NCI-H2029 treated with DMSO at 0.1 percent for 48 hours (cell line): Measurements from ENCODE around the gene RHOH.

Source experiments
- DNase-seq: peaks from one replicate; lab custom pipeline; 2025; lab: John Stamatoyannopoulos, UW

RHOH gene

GRCh38 chr4:40238008-40238699 is 41.3 kb downstream of the RHOH start:
- no peak for DNase-seq

DNA sequence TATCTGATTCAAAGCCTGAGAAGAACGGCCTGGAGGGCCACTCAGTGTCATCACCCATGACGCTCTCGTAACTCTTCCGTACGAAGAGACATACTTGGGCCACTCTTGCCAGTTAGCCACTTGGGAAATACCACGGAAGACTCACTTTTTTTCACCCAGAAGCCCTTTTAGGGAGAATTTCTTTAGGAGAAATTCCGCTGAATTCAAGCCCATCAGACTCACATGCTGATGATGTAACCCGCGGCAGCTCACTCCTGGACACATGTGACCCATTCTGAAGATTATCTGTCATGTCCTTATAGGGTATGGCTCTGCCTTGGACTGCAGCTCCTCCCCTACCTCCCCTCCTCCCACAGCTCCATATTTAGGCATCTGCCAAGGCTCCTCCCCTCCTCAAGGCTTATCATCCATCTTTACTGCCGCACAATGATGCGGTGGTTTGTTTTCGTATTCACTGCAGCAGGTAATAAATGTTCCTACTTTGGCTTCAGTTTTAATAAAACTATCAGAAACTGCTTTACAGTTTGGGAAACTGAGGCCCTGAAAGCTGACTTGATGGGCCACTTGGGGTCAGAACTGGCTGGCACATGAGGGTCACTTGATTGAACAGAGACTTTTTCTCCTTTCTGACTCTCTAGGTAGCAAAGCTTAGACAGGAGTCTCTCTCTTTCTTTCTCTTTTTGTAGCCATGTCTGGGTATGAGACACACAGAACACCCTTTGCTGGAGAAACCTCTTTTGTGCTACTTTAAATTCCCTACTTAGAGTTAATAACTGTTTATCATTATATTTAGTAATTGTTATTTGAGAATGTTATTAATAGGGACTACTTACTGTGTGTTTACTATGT is 42.1 kb downstream of the RHOH start:
- DNase-seq: no peak

DNA sequence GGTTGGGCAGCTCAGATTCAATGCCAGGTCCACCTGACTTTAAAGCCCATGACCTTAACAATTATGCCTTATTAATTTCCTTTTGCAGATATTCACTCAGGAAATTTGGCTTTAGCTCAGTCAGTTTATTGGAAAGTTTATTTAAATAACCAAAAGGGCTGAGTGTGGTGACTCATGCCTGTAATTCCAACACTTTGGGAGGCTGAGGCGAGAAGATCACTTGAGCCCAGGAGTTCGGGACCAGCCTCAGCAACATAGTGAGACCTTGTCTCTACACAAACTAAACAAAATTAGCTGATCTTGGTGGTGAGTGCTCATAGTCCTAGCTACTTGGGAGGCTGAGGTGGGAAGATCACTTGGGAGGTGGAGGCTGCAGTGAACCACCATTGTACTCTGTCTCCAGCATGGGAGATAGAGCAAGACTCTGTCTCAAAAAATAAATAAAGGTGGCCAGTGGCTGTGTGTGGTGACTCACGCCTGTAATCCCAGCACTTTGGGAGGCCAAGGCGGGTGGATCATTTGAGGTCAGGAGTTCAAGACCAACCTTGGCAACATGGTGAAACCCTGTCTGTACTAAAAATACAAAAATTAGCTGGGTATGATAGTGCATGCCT is 43.3 kb downstream of the RHOH start:
- no peak for DNase-seq

DNA sequence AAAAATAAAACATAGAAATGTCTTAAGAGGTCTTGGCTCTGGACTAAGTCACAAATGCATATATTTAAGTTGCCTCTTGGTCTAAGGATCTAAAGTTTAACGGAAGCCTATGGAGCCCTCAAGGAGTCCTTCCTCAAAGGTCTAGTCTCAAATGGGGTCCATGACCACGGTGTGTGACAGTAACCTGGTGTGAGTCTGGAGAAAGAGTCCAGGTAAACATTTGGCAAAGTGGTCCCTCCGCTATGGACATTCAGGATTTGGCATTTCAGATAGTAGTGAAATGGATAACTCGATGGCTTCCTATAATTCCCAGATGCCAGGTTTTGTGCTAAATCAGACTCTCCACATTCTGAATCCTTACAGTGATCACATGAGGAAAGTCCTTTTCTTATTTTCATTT is 44.2 kb downstream of the RHOH start:
- no peak for DNase-seq

- no peak for DNase-seq
Measured at GRCh38 chr4:40241941-40242340, 45.1 kb downstream of the RHOH start.

DNA sequence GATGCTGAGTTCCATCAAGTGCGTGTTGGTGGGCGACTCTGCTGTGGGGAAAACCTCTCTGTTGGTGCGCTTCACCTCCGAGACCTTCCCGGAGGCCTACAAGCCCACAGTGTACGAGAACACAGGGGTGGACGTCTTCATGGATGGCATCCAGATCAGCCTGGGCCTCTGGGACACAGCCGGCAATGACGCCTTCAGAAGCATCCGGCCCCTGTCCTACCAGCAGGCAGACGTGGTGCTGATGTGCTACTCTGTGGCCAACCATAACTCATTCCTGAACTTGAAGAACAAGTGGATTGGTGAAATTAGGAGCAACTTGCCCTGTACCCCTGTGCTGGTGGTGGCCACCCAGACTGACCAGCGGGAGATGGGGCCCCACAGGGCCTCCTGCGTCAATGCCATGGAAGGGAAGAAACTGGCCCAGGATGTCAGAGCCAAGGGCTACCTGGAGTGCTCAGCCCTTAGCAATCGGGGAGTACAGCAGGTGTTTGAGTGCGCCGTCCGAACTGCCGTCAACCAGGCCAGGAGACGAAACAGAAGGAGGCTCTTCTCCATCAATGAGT is 46.6 kb downstream of the RHOH start:
- no peak for DNase-seq

DNA sequence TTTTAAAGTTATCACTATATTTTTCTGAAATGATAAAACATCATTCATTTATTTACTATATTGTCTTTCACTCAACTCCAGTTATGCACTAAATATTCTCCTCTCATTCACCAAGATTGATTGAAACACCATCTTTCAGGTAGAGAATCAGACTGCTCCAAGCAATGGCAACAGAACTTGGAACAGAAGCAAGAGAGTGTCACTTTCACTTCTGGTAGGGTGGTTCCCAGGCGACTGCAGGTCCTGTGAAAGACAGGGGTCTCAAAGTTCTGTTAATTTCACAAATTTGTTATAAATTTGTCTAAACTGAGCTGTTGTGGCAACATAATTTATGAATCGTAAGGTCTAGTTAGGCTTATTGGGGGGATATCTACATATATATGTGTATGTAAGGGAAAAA is 47.8 kb downstream of the RHOH start:
- no peak for DNase-seq

DNA sequence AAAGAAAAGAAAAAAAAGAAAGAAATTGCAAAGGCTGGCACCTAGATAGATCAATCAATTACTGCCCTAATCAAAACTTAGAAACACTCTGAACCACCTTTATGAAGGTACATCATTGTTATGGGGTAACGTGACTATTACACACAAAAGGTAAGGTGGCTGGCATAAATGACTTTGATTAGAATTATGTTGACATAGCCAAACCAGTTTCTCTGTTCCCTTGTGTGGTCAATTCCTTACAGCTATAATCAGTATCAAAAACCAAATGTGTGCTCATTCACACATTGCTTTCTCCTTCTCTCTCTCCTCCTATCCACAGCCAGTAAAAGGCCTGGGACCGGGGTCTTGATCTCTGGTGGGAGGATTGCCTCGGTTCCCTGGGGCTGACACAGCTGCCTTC is 48.7 kb downstream of the RHOH start:
- no peak for DNase-seq

DNA sequence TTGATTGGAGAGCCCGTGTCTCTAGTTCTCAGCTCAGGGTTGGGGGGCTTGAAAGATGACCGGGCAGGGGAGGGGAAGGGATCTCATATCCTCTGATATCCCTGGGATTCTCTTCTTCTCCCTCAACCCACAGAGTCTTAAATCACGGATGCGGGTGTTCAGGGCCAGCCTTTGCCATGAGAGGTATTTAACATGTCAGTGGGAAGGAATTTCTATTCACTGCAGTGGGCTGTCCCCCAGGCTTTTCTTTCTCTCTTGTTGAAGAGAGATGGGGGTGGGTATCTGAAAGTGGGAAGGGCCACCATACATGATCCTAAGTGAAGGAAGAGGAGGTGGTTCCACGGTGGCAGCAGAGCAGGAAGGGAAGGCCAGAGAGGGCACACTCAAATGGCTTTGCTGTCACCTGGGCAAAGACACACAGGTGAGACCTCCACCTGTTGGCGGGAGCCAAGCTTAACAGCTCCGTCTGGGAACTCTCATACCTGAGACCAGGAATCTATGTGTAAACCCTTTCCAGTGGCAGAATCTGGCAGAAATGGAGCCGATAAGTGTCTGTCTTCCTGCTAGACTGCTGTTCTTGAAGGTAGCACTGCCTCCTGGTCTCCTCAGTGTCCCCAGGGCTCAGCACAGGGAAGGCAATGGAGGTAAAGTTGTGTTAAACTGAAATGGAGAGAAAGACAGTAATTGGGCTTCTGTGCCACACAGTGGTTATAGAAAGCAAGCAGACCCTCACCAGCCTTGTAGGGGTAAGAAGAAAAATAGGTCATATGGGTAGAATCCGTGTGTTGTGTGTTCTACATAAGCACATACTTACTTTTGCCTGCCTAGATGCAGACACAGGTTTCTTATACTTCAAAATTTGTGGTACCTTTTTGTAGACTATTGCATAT is 49.4 kb downstream of the RHOH start:
- DNase-seq: no peak

DNA sequence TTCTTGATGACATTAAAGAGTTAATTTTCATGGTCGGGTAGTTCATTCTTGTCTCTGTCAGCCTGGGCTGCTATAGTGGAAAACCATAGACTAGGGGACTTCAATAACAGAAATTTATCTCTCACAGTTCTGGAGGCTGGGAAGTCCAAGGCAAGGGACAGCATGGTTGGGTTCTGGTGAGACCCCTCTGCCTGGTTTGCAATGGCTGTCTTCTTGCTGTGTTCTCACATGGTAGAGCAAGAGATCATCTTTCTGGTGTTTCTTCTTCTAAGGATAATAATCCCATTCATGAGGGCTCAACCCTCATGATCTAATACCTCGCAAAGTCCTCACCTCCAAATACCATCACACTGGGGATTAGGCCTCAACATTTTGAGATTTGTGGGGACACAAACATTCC is 50.1 kb downstream of the RHOH start:
- DNase-seq: no peak

DNA sequence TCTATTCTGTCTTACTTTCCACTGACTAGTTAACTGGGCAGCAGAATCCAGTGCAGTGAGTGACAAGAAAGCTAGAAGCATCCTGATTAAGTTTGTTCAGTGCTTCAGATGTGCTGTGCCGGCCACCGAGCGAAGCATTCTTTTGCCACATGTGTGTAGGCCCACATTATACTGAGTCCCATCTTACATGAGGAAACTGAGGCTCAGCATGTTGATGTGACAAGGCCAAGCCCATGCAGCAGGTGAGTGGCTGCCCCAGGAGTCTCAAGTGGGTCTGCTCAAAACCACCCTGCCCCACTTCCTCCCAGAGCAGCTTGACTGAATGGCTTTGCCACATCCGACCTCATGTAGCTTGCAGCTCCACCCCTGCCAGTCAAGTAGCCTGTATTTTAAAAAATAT is 50.5 kb downstream of the RHOH start:
- DNase-seq: no peak

DNA sequence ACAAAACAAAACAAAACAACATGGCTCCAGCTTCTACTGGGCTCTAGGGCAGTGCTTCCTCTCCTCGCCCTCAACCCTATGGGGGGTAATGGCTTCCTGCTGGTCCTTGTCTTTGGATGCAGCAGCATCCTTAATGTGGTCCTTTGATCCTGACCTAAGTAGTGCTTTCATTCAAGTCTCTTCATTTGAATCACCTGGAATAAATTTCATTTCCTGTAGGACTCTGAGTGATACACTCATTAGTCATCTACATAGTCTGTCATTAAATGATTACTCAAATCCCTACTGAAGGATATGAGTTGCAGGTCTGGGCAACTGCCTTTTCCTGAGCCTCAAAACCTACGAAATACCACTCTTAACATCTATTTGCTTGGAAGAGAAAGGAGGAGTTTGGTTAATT is 54.5 kb downstream of the RHOH start:
- DNase-seq: no peak

- DNase-seq: no peak
Measured at GRCh38 chr4:40253906-40254305, 57.1 kb downstream of the RHOH start.

- no peak for DNase-seq
Measured at GRCh38 chr4:40254608-40255392, 58.0 kb downstream of the RHOH start.

DNA sequence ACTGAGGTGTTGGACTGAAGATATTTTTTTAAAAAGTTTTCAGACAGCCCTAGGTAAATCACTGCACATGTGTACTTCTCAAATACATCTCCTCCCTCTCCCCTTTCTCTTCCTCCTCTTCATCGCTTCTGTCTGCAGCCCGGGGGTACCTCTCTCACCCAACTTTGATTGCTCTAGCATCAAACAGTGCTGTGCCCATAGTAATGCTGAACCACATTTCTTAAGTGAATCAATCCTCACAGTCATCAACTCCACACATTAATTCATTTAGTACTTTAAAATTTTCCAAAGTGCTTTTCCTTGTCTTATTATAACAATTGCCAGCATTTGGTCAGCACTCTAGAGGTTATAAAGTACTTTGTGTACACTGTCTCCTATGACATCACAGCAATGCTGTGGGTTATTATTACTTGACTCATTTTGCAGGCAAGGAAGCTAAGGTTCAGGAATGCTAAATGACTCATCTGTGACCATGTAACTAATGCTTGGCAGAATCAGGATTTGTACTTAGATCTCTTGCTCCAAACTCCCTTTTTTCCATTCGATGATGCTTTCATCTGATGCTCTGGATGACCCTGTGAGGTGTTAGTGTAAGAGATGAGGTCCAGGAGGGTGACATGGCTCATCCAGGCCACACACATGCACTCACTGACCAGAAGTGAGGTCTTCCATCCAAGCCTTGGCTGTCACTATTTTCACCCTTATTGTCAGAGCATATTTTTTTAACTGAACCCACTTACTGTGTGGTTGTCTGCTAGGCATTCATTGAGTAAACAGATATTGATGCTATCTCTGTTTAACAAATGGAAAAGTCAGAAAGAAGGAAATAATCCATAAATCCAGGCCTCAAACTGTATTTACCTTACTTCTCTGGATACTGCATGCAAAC is 58.8 kb downstream of the RHOH start:
- DNase-seq: no peak

DNA sequence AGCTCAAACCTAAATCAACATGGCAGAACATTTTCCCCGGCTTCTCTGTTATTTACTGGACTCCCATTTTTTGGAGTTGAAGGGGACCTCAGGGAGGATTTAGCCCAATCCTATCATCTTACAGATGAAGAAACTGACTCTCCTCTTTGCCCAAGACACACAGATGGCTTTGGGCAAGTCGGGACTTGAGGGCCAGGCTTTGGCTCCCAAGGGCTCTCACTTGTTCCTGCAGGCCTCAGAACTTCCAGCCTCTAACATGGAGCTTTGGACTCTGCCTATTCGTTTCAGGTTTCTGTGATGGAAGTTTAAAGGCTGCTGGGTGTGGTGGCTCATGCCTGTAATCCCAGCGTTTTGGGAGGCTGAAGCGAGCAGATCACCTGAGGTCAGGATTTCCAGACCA is 59.5 kb downstream of the RHOH start:
- no peak for DNase-seq

DNA sequence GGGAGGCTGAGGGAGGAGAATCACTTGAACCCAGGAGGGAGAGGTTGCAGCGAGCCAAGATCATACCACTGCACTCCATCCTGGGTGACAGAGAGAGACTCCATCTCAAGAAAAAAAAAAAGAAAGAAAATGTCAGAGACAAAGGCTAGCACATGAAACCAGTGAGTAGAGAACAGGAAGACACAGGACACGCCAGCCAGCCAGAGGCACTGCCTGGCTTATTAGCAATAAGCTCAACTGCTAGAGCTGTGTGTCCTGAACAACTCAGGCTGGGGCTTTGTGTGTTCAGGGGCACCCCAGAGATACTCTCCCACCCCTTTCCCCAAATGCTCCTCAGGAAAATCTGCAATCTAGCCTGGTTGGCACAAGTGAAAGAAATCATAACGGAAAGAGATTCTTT is 60.0 kb downstream of the RHOH start:
- no peak for DNase-seq

- DNase-seq: no peak
Measured at GRCh38 chr4:40258627-40259026, 61.8 kb downstream of the RHOH start.

DNA sequence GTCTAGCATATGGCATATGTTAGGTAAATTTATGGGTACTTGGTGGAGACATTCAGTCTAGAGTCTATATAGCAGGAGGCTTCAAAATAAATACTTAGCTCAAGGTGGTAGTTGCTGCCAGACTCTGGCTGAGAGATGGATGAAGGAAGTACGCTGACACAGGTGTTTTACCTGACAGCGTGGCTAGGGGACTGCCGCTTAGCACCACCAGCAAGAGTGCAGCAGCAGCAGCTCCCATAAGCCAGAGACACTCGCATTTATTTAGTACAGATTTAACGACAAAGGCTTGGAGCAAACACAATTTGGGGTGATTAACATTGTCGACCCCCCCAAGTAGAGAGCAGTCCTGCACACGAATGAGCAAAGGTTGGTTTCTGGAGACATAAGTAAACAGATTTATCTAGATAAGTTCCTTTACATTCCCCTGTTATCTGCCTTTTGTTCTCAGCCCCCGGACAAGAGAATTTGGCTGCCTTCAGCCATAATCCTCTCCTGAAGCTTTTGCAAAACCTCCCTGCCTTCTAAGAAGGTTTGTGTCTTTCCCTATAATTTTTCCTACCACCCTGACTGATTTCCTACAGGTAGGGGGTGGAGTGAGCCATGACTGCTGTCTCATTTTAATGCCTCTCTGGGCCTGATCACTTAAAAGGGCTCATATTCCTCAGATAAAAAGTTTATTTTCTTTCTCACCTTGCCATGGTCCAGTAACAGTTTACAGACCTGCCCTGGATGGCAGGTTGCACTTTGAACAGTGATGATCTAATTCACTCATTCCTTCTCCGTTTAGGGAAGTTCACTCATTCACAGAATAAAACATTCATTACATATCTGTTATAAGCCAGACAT is 64.6 kb downstream of the RHOH start:
- no peak for DNase-seq
